Renal cortical epithelial cell (primary cell): ENCODE results near the gene AGFG2. TPM values are rescaled to one million over a fixed set of nuclear protein-coding genes. Genes with fewer than 3 reads are reported as not detected.

Experiments
- DNase-seq: peaks from one replicate; pipeline ENCODE4 v3.0.0-alpha.2; 2011; ENCODE audit warnings: low read depth
- total RNA-seq: library from RNA; depleted of rRNA; stranded (reverse); fragments of >200 nt; gene quantifications from 2 replicates; pipeline ENCODE4 v1.2.3, GENCODE V29; 2014

The AGFG2 gene
- total RNA-seq, 1 donor from 2014 or later, result 8.2 TPM

- no peak for DNase-seq
These were observed 46.7 kb downstream of the AGFG2 start, which contains the start of gene LRCH4 for GRCh38 chr7:100585511-100586265. LRCH4 (minus strand) TSS chr7:100586129; CDS start chr7:100586100, 29 bp downstream.

GRCh38 chr7:100586266-100587025 lies 47.4 kb downstream of the AGFG2 start, which contains the start of gene FBXO24:
FBXO24 (plus strand) TSS chr7:100586328; CDS start chr7:100586626, 298 bp downstream.
- DNase-seq, result peak; percentile 99

- no peak for DNase-seq
These were observed 49.4 kb downstream of the AGFG2 start for GRCh38 chr7:100588438-100588837.

- no peak for DNase-seq
These were observed 50.4 kb downstream of the AGFG2 start for GRCh38 chr7:100589341-100589947.

- no peak for DNase-seq
These were observed 51.2 kb downstream of the AGFG2 start for GRCh38 chr7:100590077-100590737.

- DNase-seq, result no peak
These were observed 52.6 kb downstream of the AGFG2 start for GRCh38 chr7:100591596-100591995.

- DNase-seq, result no peak
These were observed 56.2 kb downstream of the AGFG2 start for GRCh38 chr7:100595188-100595587.

- no peak for DNase-seq
These were observed 59.4 kb downstream of the AGFG2 start for GRCh38 chr7:100598425-100598824.

- no peak for DNase-seq
These were observed 61.1 kb downstream of the AGFG2 start for GRCh38 chr7:100599911-100600729.

- no peak for DNase-seq
These were observed 61.7 kb downstream of the AGFG2 start for GRCh38 chr7:100600730-100601038.

GRCh38 chr7:100602889-100603725 lies 64.1 kb downstream of the AGFG2 start:
- DNase-seq, result no peak

GRCh38 chr7:100603726-100604027 lies 64.7 kb downstream of the AGFG2 start:
- DNase-seq, result no peak

- DNase-seq, result no peak
These were observed 65.3 kb downstream of the AGFG2 start for GRCh38 chr7:100604028-100604975.

GRCh38 chr7:100604976-100605911 lies 66.2 kb downstream of the AGFG2 start:
- DNase-seq, result no peak

- DNase-seq, result no peak
These were observed 67.3 kb downstream of the AGFG2 start for GRCh38 chr7:100606313-100606712.

GRCh38 chr7:100607111-100607510 lies 68.1 kb downstream of the AGFG2 start:
- DNase-seq, result no peak

GRCh38 chr7:100609958-100610357 lies 71.0 kb downstream of the AGFG2 start:
- no peak for DNase-seq
